Adrenal gland (tissue), 12 donors: ENCODE data around the gene PPM1B. TPM values are rescaled to one million over a fixed set of nuclear protein-coding genes. Genes with fewer than 3 reads are reported as not detected.

ENCODE experiments used
- DNase-seq, 7 donors: peaks; one replicate each; pipeline ENCODE4 v3.0.0-alpha.2; 2019 to 2020
- H3K27ac ChIP-seq, 5 donors: fragments of 200-600 bp; sonication (generic) in 4 of 5; 1 replicate in 3 of 5; 2 replicates in 2 of 5; pipeline versions ENCODE4 v1.5.1 to v1.8.0; 2016 to 2020; ENCODE audit warnings: mild to moderate bottlenecking in 1 of 5
- H3K27me3 ChIP-seq: fragments of 200-600 bp; 2 replicates; pipeline ENCODE4 v1.8.0; 2021
- H3K36me3 ChIP-seq, 2 donors: fragments of 200-600 bp; replicated peaks in 1 of 2; 1 replicate in 1 of 2; 2 replicates in 1 of 2; pipeline versions ENCODE4 v1.5.1 to v1.8.0; 2018 to 2022
- H3K4me1 ChIP-seq, 2 donors: fragments of 200-600 bp; replicated peaks in 1 of 2; 1 replicate in 1 of 2; 2 replicates in 1 of 2; pipeline versions ENCODE4 v1.5.1 to v1.8.0; 2018 to 2021
- H3K4me3 ChIP-seq, 4 donors: fragments of 200-600 bp; sonication (generic) in 3 of 4; one replicate each; pipeline ENCODE4 v1.5.1; 2016 to 2018
- H3K9me3 ChIP-seq, 3 donors: fragments of 200-600 bp; sonication (generic) in 1 of 3; replicated peaks in 1 of 3; 1 replicate in 2 of 3; 2 replicates in 1 of 3; pipeline versions ENCODE4 v1.5.1 to v1.8.0; 2016 to 2021
- POLR2A ChIP-seq, 2 donors: fragments of 450-650 bp; IDR thresholded peaks; one replicate each; pipeline ENCODE4 v1.6.1; 2017; ENCODE audit warnings: antibody characterized with exemption in 2 of 2, mild to moderate bottlenecking in 2 of 2, moderate library complexity in 1 of 2
- WGBS, 4 donors: extraction: QIAGEN DNeasy Blood & Tissue Kit in 2 of 4; methylation state at CpG; one replicate each; pipeline versions ENCODE4 v1.1.5 to v1.1.7; 2013 to 2017; 5-methylcytosine and 5-hydroxymethylcytosine counted together
- intact Hi-C, 2 donors: fragments of 100-400 bp; cut with DNase I; formaldehyde crosslinking; loops; one replicate each; pipeline versions ENCODE4 v1.14.1 to v1.15.0; 2022 to 2023
- polyA plus RNA-seq, 3 donors: library from polyadenylated mRNA; stranded (reverse); fragments of 200-250 nt in 2 of 3; fragments of 350-450 nt in 1 of 3; fragmentation: Illumina TruSeq in 1 of 3; extraction: RNeasy Lipid Tissue Mini Kit (QIAGEN cat#74804) in 1 of 3; gene quantifications; one replicate each; pipeline ENCODE4 v1.2.3, GENCODE V29; 2013 to 2014
- total RNA-seq, 9 donors: library from RNA; depleted of rRNA in 4 of 9; stranded (reverse); fragments of >200 nt in 4 of 9; fragments of 120-200 nt in 1 of 9; fragmentation: NEBNext Ultra II Directional in 1 of 9; extraction: Animal tissue kit (Norgen Biotek cat#: 25700) in 1 of 9; gene quantifications; one replicate each; pipeline versions ENCODE4 v1.1.0 to v1.2.4, GENCODE V29; 2013 to 2023
- TF ChIP-seq, protein P1 (sequence below), 6 experiments: fragments of 450-650 bp in 4 of 6; fragments of 200-600 bp in 2 of 6; sonication (generic) in 1 of 6; IDR thresholded peaks; 1 replicate in 5 of 6; 2 replicates in 1 of 6; pipeline versions ENCODE4 v1.5.1 to v1.8.0; 2016 to 2021; ENCODE audit warnings: antibody characterized with exemption in 6 of 6, mild to moderate bottlenecking in 2 of 6, moderate library complexity in 1 of 6
- donor health status: healthy with polysubstance abuse.
- donor health status: Bipolar disorder and iron deficiency.
- donor health status: DM: yes; HTN: yes; CAD: no.
- donor health status: DM: no; HTN: no; CAD: no.
- donor health status: DM: no; HTN: no; CAD: no.
- donor health status: DM: yes; HTN: yes; CAD: no.

The PPM1B gene
- total and polyA plus RNA-seq, 12 donors, result 12.2 to 44.9 (median 32.6) TPM

DNA sequence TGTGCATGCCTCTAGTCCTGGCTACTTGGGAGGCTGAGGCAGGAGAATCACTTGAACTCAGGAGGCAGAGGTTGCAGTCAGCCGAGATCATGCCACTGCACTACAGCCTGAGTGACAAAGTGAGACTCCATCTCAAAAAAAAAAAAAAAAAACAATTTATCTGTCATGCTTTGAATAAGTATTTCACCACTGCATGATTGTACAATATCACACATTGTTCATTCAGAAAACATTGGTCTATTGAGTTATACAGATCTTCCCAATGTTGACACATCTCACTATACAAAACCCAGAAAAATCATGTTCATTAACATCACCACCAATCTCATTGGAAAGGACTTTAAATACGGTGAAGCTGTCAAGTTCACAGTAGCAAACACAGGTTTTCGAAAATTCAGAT, 46.8 kb upstream of the PPM1B start:
- Histone ChIP-seq H3K9me3 (no peaks in the 10 kb centered on the region), H3K27me3 (no peaks in the 10 kb centered on the region), H3K4me1 (peaks cover 0 to 6% of the 10 kb centered on the region in 2 donors), H3K27ac (no peak overlapping the region), H3K36me3 (no peaks in the 10 kb centered on the region), H3K4me3 (no peak overlapping the region)
- TF ChIP-seq POLR2A (IDR thresholded peaks at IDR 0.05), result no peak
- TF ChIP-seq, protein P1, sequence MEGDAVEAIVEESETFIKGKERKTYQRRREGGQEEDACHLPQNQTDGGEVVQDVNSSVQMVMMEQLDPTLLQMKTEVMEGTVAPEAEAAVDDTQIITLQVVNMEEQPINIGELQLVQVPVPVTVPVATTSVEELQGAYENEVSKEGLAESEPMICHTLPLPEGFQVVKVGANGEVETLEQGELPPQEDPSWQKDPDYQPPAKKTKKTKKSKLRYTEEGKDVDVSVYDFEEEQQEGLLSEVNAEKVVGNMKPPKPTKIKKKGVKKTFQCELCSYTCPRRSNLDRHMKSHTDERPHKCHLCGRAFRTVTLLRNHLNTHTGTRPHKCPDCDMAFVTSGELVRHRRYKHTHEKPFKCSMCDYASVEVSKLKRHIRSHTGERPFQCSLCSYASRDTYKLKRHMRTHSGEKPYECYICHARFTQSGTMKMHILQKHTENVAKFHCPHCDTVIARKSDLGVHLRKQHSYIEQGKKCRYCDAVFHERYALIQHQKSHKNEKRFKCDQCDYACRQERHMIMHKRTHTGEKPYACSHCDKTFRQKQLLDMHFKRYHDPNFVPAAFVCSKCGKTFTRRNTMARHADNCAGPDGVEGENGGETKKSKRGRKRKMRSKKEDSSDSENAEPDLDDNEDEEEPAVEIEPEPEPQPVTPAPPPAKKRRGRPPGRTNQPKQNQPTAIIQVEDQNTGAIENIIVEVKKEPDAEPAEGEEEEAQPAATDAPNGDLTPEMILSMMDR (IDR thresholded peaks at IDR 0.05), result no peak
- 83 to 93% (median 91%) methylated on average over 3 of the region's 3 CpGs for WGBS, 4 donors
- DNase-seq, result no peak
- intact Hi-C loops, result no loop called here

DNA sequence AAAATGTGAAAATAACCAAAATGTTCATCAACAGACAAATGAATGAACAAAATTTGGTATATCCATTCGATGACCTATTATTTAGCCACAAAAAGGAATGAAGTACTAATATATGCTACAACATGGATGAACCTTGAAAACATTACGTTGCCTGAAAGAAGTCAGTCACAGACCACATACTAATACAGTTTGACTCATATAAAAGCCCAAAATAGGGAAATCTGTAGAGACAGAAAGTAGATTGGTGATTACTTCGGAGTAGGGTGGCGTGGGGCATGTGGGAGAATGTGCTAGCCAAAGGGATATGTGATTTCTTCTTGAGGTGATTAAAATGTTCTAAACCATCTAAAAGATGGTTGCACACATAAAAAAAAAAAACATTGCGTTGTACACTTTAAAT, 44.2 kb upstream of the PPM1B start:
- TF ChIP-seq, protein P1 (IDR thresholded peaks at IDR 0.05), result no peak
- no peak for TF ChIP-seq POLR2A (IDR thresholded peaks at IDR 0.05)
- Histone ChIP-seq H3K36me3 (no peaks in the 10 kb centered on the region), H3K9me3 (no peaks in the 10 kb centered on the region), H3K27me3 (no peaks in the 10 kb centered on the region), H3K27ac (no peak overlapping the region), H3K4me3 (no peak overlapping the region), H3K4me1 (peaks cover 0 to 6% of the 10 kb centered on the region in 2 donors)
- 87 to 91% (median 89%) methylated on average over 5 of the region's 5 CpGs for WGBS, 4 donors
- no peak for DNase-seq
- intact Hi-C loops, result no loop called here

DNA sequence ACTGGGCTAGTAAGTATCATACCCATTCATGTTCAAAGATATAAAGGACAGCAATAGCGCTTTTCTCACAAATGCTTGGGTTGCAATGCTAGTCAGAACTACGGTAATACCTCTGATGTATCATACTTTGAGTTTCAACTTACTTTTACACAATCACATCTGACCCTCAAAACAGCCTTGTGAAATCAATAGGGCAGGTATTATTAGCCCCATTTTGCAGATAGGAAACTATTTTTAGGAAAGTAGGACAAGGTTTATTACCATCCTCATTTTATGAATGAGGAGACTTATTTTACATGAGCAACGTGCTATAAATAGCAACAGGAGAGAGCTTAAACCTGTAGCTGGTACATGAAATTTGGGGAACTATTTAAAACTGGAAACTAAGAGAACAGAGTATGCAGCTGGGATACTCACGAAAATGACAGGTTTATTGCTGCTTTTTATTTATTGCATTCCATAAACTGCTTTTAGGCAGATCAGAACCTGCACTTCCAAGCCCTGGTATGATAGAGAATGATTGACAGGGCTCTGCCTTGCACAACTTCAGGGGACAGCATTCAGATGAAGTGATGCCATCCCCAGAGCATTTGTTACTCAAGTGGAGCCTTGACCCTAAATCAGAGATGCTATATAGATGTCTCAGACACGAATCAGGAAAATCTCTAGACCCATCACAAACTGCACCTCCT, 42.4 kb upstream of the PPM1B start:
- DNase-seq, result no peak
- intact Hi-C loops, result no loop called here
- Histone ChIP-seq H3K4me3 (no peak overlapping the region), H3K36me3 (no peaks in the 10 kb centered on the region), H3K9me3 (no peaks in the 10 kb centered on the region), H3K4me1 (peaks cover 0 to 13% of the 10 kb centered on the region in 2 donors), H3K27ac (no peak overlapping the region), H3K27me3 (no peaks in the 10 kb centered on the region)
- TF ChIP-seq POLR2A (IDR thresholded peaks at IDR 0.05), result no peak
- TF ChIP-seq, protein P1 (IDR thresholded peaks at IDR 0.05), result no peak
- 37 to 54% (median 41%) methylated on average over 5 of the region's 5 CpGs for WGBS, 4 donors

DNA sequence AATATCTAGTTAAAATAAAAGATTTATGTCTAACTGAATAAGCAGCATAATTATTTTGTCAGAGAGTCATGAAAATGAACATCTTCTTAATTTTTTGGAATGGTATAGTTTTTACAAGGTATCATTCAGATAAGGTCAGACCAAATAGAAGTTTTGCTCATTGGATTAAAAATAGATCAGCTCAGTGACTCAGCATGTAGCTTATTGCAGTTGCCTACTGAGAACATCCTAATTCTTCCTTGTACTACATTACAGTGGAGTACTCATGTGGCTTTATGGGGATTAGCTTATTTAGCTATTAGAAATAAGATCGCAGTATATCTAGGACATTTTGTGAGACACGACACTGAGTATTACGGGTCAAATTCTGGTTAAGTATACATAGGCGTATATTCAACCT, 38.2 kb upstream of the PPM1B start:
- no peak overlapping the region for H3K4me3 ChIP-seq
- no peak for DNase-seq
- no peak overlapping the region for H3K27ac ChIP-seq
- TF ChIP-seq POLR2A (IDR thresholded peaks at IDR 0.05), result no peak
- TF ChIP-seq, protein P1 (IDR thresholded peaks at IDR 0.05), result no peak
- peaks cover 0 to 13% of the 10 kb centered on the region in 2 donors for H3K4me1 ChIP-seq
- no peaks in the 10 kb centered on the region for H3K36me3 ChIP-seq
- intact Hi-C loops, result no loop called here
- no peaks in the 10 kb centered on the region for H3K27me3 ChIP-seq
- 62 to 88% (median 75%) methylated on average over 4 of the region's 4 CpGs for WGBS, 4 donors
- no peaks in the 10 kb centered on the region for H3K9me3 ChIP-seq
